IPS-18c (cell line): ENCODE results near the gene EPN2.

Source experiments
- H3K4me3 ChIP-seq: 2 replicates; pipeline ENCODE4 v1.7.0; 2013; ENCODE audit warnings: low read depth, mild to moderate bottlenecking, low read length, moderate library complexity; ENCODE audit not compliant: insufficient read depth
- H3K9me3 ChIP-seq: one replicate; pipeline ENCODE4 v1.6.1; 2013; ENCODE audit warnings: mild to moderate bottlenecking, low read length, moderate library complexity; ENCODE audit not compliant: control insufficient read depth, insufficient read depth

Gene EPN2

DNA sequence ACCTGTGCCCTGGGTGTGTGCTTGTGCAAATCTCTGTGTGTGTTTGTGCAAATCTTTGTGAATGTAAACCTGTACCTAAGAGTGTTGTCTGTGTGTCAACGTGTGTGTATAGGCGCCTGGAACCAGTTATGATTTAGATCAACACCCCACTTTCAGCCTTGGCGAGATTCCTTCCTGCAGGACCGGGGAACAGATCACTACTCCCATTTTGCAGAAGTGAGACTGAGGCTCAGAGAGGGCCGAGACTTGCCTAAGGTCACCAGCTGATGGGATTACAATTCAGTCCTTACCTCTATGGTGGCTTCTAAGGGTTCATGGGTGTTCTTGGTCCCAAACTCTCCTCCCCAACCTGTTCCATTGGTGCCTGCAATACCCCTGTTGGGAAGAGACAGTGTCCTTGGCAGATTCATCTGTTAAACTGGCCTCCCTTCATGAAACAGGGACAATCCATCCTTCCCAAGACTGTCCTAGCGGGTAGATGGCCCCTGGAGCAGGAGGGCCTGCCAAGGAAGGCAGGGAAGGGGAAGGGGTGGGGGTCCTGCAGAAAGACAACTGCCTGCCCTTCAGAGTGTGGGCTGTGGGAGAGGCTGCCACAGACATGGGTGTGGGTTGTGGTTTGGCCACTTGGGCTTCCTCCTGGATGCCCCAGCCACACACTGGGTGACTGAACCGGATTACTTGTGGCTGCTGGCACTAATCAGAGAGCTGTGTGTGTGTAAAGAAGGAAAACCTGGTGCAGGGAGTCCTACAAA lies 134.3 kb downstream of the EPN2 start:
- Histone ChIP-seq H3K4me3 (no peak overlapping the region), H3K9me3 (no peaks in the 10 kb centered on the region)

DNA sequence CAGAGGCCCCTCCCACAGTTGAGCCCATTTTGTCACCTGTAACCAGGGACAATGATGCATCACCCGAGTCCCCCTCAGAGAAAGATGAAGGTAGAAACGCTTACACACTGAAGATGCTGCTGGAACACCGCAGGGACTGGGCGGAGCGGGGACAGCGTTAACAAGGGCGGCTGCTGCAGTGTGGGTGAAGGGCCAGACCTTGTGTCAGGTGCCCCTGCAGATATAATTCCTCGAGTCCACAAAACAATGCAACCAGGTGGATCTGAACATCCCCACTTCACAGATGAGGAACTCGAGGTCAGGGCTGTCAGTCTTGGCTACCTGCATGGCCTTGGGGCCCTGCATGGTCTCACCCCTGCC lies 134.8 kb downstream of the EPN2 start:
- Histone ChIP-seq H3K4me3 (no peak overlapping the region), H3K9me3 (no peaks in the 10 kb centered on the region)

DNA sequence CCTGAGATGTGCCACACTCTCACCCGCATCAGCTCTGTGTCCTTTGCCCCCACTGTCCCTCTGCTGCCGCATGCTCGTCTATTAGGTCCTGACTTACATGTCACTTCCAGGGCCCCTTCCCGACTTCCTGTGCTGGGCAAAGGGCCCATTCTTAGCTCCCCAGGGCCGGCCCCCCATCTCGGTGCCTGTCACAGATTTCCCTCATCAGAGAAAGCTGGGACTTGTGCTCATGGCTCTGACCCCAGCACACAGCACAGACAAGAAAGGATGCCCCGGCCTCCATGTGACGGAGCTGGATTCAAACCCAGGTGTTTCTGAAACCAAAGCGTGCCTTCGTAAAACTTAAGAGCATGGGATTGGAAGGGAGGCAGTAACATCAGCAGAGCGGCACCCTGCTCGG lies 135.3 kb downstream of the EPN2 start:
- H3K4me3 ChIP-seq = no peak overlapping the region

DNA sequence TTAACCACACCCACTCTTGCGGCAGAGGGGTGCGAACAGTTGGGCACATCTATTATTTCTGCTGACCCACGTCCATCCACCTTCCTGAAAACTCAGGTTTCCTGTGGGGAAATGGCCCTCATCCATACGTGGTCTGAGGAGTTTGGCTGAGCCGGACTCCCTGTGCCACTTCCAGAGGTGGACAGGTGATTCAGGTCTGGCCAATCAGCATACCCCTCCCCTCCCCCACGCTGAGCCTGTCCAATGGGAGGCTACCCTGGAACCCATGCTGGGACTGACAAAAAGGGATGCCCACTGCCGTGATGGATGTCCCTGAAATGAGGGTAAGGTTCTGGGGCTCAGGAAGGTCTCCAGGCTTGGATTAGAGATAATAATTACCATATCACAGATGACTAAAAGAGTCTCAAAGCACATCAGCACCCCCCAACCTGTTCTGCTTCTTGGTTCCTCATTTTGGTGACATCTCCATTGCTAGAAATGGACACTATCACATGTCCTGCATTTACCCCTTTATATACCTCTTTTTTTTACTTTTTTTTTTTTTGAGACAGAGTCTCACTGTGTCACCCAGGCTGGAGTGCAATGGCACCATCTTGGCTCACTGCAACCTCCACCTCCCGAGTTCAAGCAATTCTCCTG lies 135.8 kb downstream of the EPN2 start:
- Histone ChIP-seq H3K4me3 (no peak overlapping the region), H3K9me3 (no peaks in the 10 kb centered on the region)

More for the DNA sequence above, 135.3 kb downstream of the EPN2 start:
- H3K9me3 ChIP-seq = no peaks in the 10 kb centered on the region

DNA sequence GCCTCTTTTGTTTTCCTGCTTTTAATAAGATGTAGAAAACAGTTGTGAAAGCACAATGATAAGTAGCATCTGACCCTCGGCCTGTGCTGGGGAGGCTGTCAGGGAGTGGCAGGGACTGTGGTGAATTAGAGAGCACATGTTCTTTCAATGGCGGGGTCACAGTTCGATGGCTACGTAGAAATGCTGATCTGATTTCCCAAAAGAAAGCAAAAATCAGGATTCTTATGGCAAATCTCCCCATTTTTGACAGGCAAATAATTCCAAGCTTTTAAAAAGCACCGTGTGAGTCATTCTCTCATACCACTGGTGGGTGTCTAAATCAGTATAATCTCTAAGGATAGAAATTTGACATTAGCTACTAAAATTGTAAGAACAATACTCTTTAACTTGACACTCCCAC lies 137.0 kb downstream of the EPN2 start:
- Histone ChIP-seq H3K9me3 (no peaks in the 10 kb centered on the region), H3K4me3 (no peak overlapping the region)

DNA sequence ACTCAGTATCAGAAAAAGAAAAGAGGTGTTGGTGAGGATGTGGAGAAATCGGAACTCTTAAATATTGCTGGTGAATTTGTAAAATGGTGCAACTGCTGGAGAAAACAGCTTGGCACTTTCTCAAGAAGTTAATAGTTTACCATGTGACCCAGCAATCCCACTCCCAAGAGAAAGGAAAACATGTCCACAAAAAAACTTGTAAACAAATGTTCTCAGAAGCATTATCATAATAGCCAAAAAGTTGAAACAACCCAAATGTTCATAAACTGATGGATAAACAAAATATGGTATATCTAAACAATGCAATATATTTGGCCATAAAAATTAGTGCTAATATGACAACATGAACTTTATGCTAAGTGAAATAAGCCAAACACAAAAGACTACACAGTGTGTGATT lies 138.6 kb downstream of the EPN2 start:
- no peak overlapping the region for H3K4me3 ChIP-seq
- H3K9me3 ChIP-seq = no peaks in the 10 kb centered on the region

DNA sequence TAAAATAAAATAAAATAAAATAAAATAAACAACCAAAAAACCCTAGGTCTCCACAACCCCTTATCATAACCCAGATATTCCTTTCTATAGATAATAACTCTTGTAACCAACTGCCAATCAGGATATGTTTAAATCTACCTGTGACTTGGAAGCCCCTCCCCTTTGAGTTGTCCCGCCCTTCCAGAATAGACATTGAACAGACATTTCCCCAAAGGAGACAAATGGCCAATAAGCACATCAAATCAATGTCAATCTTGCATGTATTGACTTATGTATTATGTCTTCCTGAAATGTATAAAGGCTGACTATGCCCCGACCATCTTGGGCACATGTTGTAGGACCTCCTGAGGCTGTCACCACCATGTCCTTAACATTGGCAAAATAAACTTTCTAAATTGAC lies 139.6 kb downstream of the EPN2 start:
- Histone ChIP-seq H3K9me3 (no peaks in the 10 kb centered on the region), H3K4me3 (peak overlapping the region; percentile 97)

DNA sequence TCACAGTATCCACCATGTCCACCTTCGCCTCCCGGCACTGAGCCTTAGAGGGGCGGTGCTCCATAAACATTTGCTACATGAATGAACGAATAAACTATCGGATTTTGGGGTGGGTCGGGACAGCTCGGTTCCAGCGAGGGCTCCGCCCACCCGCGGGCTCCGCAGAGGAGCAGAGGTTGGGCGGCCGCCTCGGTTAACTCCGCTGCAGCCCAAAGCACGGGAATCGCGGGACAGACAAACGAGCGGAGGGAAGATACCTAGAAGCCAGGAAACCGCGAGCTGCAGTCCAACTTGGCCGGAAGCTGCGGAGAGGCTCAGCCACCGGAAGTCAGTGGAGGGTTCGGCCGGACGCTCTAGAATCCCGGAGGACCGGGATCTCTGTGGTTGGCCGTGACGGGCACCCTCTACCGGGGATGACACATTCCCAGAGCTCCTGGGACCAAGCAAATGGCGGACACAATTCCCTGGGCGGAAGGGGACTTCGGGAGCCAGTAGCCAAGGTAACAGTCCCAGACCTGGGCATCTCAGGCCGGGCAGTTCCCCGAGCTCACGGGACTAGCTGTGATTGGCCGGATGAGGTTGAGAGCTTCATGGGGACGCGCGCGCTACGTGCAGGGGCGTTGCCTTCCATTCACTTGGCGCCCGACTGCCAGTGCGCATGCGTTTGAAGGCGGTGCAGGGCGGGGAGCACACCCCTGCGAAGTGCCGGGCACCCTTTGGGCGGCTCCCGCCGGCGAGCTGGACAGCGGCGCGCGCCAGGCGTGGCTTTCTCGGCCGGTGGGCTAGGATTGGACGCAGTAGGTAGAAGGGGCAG lies 140.6 kb downstream of the EPN2 start:
- Histone ChIP-seq H3K9me3 (no peaks in the 10 kb centered on the region), H3K4me3 (peak overlapping the region; percentile 97)

DNA sequence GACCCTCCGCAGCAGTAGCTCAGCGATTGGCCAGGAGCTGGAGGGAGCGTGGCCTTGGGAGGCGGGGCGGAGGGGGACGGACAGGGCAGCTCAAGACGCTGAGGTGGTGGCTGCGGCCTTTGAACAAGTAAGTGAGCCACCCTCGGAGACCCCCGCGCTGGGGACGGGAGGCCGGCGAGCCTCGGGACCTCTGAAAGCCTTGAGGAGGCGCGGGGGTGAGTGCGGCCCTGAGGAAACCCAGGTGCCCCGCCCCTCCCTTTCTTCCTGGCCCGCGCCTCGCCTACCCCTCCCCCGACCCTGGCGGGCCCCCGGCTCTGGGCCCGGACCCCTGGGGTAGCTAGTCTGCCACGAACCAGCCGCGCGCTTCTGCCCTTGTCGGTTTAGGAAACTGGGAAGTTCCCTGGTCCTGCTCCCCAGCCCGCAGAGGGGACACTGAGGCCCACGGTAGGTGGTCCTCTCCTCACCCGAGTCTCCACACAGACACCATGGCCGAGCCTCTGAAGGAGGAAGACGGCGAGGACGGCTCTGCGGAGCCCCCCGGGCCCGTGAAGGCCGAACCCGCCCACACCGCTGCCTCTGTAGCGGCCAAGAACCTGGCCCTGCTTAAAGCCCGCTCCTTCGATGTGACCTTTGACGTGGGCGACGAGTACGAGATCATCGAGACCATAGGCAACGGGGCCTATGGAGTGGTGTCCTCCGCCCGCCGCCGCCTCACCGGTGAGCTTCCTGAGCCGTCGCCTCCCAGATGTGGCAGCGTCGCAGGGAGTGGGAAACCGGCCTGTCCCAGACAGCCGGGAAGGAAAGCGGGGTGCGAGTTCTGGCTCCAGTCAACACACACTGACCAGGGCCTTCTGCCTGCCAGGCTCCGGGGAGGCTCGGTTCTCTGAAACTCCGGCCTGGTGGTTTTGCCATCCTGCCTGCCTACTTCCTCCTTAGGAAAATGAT lies 141.5 kb downstream of the EPN2 start, which contains the start of gene MAPK7:
Gene MAPK7 (plus strand): TSS at position 83 of the 945 bp plus-strand sequence. CDS start 403 bp downstream, at position 486.
- H3K4me3 ChIP-seq = peak within 1 kb of the TSS; percentile 97
- no peaks in the 10 kb centered on the region for H3K9me3 ChIP-seq

DNA sequence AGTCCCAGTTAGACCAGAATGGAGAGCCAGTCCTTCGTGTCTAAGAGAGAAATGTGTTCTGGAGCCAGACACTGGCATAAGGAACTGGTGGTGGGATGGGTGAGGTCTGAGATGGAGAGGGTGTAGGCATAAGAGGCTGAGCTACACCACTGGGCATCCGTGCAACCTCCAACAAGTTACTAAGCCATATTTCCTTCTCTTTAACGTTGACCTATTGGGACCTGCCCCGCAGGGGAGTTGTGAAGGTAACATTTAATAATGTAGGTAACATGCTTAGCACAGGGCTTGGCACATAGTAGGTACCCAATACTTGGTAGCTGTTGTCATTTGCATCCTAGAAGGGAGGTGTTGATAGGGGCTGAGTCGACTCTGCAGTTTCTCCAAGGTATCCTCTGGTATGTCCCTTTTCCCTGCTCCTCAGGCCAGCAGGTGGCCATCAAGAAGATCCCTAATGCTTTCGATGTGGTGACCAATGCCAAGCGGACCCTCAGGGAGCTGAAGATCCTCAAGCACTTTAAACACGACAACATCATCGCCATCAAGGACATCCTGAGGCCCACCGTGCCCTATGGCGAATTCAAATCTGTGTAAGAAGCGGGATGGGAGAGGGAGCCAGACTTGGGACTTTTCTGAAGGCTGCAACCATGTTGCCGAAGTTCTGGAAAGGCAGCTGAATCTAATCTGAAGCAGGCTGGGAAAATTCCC lies 142.3 kb downstream of the EPN2 start:
- Histone ChIP-seq H3K9me3 (no peaks in the 10 kb centered on the region), H3K4me3 (peak overlapping the region; percentile 97)

DNA sequence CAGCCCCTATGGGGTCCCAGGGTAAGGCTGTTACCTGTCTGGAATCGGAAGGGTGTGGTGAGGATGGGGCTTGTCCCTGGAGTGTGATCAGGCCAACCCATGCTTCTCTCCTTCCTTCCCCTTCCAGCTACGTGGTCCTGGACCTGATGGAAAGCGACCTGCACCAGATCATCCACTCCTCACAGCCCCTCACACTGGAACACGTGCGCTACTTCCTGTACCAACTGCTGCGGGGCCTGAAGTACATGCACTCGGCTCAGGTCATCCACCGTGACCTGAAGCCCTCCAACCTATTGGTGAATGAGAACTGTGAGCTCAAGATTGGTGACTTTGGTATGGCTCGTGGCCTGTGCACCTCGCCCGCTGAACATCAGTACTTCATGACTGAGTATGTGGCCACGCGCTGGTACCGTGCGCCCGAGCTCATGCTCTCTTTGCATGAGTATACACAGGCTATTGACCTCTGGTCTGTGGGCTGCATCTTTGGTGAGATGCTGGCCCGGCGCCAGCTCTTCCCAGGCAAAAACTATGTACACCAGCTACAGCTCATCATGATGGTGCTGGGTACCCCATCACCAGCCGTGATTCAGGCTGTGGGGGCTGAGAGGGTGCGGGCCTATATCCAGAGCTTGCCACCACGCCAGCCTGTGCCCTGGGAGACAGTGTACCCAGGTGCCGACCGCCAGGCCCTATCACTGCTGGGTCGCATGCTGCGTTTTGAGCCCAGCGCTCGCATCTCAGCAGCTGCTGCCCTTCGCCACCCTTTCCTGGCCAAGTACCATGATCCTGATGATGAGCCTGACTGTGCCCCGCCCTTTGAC lies 143.5 kb downstream of the EPN2 start:
- Histone ChIP-seq H3K9me3 (no peaks in the 10 kb centered on the region), H3K4me3 (no peak overlapping the region)

DNA sequence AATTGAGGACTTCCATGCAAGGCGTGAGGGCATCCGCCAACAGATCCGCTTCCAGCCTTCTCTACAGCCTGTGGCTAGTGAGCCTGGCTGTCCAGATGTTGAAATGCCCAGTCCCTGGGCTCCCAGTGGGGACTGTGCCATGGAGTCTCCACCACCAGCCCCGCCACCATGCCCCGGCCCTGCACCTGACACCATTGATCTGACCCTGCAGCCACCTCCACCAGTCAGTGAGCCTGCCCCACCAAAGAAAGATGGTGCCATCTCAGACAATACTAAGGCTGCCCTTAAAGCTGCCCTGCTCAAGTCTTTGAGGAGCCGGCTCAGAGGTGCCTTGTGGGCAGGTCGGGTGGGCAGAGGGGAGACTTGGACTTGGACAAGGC lies 144.2 kb downstream of the EPN2 start:
- no peak overlapping the region for H3K4me3 ChIP-seq
- H3K9me3 ChIP-seq = no peaks in the 10 kb centered on the region

DNA sequence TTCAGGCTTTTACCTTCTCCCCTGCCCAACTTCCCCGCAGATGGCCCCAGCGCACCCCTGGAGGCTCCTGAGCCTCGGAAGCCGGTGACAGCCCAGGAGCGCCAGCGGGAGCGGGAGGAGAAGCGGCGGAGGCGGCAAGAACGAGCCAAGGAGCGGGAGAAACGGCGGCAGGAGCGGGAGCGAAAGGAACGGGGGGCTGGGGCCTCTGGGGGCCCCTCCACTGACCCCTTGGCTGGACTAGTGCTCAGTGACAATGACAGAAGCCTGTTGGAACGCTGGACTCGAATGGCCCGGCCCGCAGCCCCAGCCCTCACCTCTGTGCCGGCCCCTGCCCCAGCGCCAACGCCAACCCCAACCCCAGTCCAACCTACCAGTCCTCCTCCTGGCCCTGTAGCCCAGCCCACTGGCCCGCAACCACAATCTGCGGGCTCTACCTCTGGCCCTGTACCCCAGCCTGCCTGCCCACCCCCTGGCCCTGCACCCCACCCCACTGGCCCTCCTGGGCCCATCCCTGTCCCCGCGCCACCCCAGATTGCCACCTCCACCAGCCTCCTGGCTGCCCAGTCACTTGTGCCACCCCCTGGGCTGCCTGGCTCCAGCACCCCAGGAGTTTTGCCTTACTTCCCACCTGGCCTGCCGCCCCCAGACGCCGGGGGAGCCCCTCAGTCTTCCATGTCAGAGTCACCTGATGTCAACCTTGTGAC lies 144.7 kb downstream of the EPN2 start:
- Histone ChIP-seq H3K9me3 (no peaks in the 10 kb centered on the region), H3K4me3 (no peak overlapping the region)

DNA sequence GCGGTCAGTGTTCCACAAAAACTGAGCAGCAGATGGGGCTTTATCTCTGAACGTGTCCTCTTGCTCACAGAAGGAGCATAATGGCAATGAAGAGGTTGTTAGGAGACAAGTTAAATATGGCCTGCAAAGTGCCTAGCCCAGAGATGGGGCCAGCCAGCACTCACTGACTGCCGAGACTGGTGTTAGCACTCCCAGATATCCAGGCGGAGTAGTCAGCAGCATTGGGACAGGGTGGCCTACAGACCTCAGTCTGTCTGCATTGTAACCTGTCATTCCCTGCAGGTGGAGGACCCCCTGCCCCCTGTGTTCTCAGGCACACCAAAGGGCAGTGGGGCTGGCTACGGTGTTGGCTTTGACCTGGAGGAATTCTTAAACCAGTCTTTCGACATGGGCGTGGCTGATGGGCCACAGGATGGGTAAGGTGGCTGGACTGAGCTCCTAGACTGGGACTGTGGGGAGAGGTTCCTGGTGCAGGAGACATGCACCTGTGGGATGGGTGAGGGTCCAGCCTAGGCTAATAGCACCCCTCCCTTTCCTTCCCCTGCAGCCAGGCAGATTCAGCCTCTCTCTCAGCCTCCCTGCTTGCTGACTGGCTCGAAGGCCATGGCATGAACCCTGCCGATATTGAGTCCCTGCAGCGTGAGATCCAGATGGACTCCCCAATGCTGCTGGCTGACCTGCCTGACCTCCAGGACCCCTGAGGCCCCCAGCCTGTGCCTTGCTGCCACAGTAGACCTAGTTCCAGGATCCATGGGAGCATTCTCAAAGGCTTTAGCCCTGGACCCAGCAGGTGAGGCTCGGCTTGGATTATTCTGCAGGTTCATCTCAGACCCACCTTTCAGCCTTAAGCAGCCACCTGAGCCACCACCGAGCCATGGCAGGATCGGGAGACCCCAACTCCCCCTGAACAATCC lies 145.6 kb downstream of the EPN2 start:
- H3K4me3 ChIP-seq = no peak overlapping the region
- no peaks in the 10 kb centered on the region for H3K9me3 ChIP-seq
